ENCODE data around the gene CKAP2L. TPM values are rescaled to one million over a fixed set of nuclear protein-coding genes. Genes with fewer than 3 reads are reported as not detected.

Gene CKAP2L
- total RNA-seq, 1 experiment from 2014 or later, result 23.3 TPM

DNA sequence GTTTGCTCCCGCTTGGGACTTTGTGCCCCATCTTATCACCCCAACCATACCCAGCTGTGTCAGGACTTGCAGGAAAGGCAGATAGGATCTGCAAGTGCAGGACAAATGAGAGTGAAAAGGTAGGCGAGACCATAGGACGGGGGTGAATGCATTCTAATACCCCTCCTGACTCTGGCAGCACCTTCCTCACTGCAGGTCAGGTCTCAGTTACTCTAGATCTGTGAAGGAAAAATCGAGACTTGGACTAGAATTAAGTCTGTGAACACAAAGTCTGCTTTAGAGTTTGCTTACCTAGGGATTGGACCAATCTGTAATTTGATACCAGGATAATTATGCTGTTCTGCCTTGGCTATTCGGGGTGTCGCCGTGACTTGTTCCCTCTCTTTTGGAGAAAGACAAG, 23.9 kb downstream of the CKAP2L start:
- no peak overlapping the region for H3K4me2 ChIP-seq (ENCODE audit: insufficient read depth, insufficient read length, low read length)
- H3K9me3 ChIP-seq (ENCODE audit: control insufficient read depth, low read depth, low read length), result no peaks in the 10 kb centered on the region
- Mint-ChIP-seq H3K9me3 (no peaks in the 10 kb centered on the region), H3K36me3 (ENCODE audit: insufficient read depth in 1 of 3, low read depth in 3 of 3) (peaks cover 4 to 73% (median 66%) of the 10 kb centered on the region in 3 experiments; a peak in 5 of 7 replicates), H3K27ac (no peak overlapping the region), H3K4me3 (no peak overlapping the region), H3K27me3 (ENCODE audit: low read depth) (no peaks in the 10 kb centered on the region), H3K4me1 (no peaks in the 10 kb centered on the region)
- no peak for DNase-seq
- H3T11ph ChIP-seq (ENCODE audit: low read length), result no peak overlapping the region
- no peak overlapping the region for H2AK5ac ChIP-seq (ENCODE audit: insufficient read length, low read length)
- H3K18ac ChIP-seq (ENCODE audit: insufficient read length, low read depth, low read length), result no peak overlapping the region
- TF ChIP-seq, protein P1, sequence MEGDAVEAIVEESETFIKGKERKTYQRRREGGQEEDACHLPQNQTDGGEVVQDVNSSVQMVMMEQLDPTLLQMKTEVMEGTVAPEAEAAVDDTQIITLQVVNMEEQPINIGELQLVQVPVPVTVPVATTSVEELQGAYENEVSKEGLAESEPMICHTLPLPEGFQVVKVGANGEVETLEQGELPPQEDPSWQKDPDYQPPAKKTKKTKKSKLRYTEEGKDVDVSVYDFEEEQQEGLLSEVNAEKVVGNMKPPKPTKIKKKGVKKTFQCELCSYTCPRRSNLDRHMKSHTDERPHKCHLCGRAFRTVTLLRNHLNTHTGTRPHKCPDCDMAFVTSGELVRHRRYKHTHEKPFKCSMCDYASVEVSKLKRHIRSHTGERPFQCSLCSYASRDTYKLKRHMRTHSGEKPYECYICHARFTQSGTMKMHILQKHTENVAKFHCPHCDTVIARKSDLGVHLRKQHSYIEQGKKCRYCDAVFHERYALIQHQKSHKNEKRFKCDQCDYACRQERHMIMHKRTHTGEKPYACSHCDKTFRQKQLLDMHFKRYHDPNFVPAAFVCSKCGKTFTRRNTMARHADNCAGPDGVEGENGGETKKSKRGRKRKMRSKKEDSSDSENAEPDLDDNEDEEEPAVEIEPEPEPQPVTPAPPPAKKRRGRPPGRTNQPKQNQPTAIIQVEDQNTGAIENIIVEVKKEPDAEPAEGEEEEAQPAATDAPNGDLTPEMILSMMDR (conservative IDR thresholded peaks at IDR 0.05), result no peak
- no peak overlapping the region for H4K8ac ChIP-seq (replicated peaks; ENCODE audit: insufficient read length, low read depth, low read length)
- H2BK20ac ChIP-seq (ENCODE audit: low read depth, low read length, poor library complexity, severe bottlenecking), result no peak overlapping the region
- H2BK5ac ChIP-seq (ENCODE audit: insufficient read length, low read length), result no peak overlapping the region
- H2BK120ac ChIP-seq (ENCODE audit: low read depth, low read length, poor library complexity, severe bottlenecking), result no peak overlapping the region
- H3K79me2 ChIP-seq (ENCODE audit: insufficient read depth, low read length), result no peaks in the 10 kb centered on the region
- H2BK15ac ChIP-seq (ENCODE audit: low read depth, low read length), result no peak overlapping the region
- no peak overlapping the region for H4K5ac ChIP-seq (ENCODE audit: insufficient read length, low read depth, low read length)
- no peak overlapping the region for H2BK12ac ChIP-seq (ENCODE audit: insufficient read length, low read depth, low read length)
- no peak overlapping the region for H3K23ac ChIP-seq (ENCODE audit: insufficient read length, low read depth, low read length)
- no peak overlapping the region for H3K4ac ChIP-seq (ENCODE audit: low read depth, low read length)
- WGBS (ENCODE audit: extremely low coverage, insufficient read length, low lambda C conversion rate), result no CpG with 5 or more reads among the region's 7 CpGs
- H4K20me1 ChIP-seq (ENCODE audit: control insufficient read depth, insufficient read depth, insufficient read length), result no peaks in the 10 kb centered on the region
- H3K56ac ChIP-seq (ENCODE audit: insufficient read length, low read depth, low read length), result no peak overlapping the region
- H3K23me2 ChIP-seq (ENCODE audit: insufficient read length, low read depth, low read length, poor library complexity, severe bottlenecking), result no peaks in the 10 kb centered on the region
- no peaks in the 10 kb centered on the region for H3K79me1 ChIP-seq (ENCODE audit: insufficient read depth, low read depth, low read length, poor library complexity, severe bottlenecking)
- no peak overlapping the region for H4K91ac ChIP-seq (ENCODE audit: insufficient read length, low read depth, low read length)
- no peak overlapping the region for H3K9ac ChIP-seq (ENCODE audit: extremely low read depth, insufficient read length, low read length)
- no peak overlapping the region for H3K27ac ChIP-seq (ENCODE audit: insufficient read length, low read depth, low read length)
- no peaks in the 10 kb centered on the region for H3K4me1 ChIP-seq (ENCODE audit: insufficient read depth, low read length)
- no peaks in the 10 kb centered on the region for H3K27me3 ChIP-seq (ENCODE audit: insufficient read depth, low read length)
- H3K14ac ChIP-seq (ENCODE audit: insufficient read depth, low read length), result no peak overlapping the region
- no peak overlapping the region for H2AFZ ChIP-seq (ENCODE audit: low read length)
